Left lobe of liver (tissue), 2 donors: ENCODE data around the gene RNF144A. TPM values are rescaled to one million over a fixed set of nuclear protein-coding genes. Genes with fewer than 3 reads are reported as not detected.
A peak's percentile ranks its signal among the peaks of the same experiment; 100 is the strongest.

Experiments used
- ATAC-seq: fragments of 200-7000 bp; cut with Tn5 transposase; one replicate; pipeline ENCODE4 v1.9.1; 2020; ENCODE audit warnings: mild to moderate bottlenecking, moderate library complexity
- DNase-seq: peaks from one replicate; pipeline ENCODE4 v3.0.0-alpha.2; 2020; ENCODE audit warnings: low spot score
- total RNA-seq: library from RNA; stranded (reverse); gene quantifications from one replicate; pipeline ENCODE4 v1.2.1, GENCODE V29; 2021
- donor health status: DM: no; HTN: no; CAD: no; lungs with moderate emphysema.
- donor health status: DM: no; HTN: yes; CAD: no.

Gene RNF144A
- total RNA-seq, 1 donor from 2014 or later: 3.2 TPM

DNA sequence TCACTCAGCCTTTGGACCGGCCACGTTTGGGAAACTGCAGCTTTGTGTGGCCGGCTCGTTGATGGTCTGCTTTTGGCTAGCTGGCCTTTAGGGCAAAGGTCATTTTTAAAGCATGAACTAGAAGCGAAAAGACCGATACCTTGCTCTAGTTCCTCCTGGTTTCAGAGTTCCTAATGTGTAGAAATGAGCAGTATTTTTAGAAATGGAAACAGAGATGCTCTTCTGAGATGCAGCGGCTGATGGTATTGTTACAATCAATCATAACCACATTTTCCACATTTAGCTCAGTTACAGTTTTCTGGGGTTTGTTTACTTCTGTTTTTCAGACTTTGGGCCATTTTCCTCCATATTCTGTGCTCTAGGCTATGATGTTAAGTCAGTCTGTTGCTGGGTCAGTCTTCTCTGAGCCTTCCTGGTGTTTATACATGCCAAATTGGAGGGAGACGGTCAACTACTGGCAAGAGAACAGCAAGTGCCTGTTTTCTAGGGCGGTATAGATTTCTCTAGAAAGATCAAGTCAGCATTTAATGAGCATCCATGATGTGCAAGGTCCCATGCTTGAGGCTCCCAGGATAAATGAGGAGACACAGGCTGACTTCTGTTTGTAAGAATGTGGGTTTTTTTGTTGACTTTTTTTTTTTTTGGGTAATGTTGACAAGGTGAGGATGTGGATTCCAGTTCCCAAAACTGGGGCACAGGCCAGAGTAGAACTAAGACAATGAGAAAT lies 28.0 kb downstream of the RNF144A start:
- peak; percentile 69 for ATAC-seq
- DNase-seq: no peak

DNA sequence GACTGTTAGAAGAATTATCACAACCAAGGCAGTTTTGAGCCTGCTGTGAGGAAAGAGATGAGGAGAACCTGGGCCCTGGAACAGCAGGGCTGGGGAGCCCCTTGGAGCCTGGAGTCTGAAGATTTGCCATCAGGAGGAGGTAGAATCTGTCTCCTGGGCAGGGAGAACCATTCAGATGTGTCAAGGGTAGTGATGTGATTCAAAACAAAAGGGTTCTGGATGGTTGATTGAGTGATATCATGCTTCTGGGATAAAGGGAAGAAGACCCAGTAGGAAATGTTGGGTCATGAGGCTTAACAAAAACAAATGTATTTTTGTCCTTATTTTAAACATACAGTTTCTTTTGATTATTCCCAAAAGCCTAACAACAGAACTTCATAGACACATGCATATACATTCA lies 28.6 kb downstream of the RNF144A start:
- ATAC-seq (no peak), DNase-seq (no peak)

DNA sequence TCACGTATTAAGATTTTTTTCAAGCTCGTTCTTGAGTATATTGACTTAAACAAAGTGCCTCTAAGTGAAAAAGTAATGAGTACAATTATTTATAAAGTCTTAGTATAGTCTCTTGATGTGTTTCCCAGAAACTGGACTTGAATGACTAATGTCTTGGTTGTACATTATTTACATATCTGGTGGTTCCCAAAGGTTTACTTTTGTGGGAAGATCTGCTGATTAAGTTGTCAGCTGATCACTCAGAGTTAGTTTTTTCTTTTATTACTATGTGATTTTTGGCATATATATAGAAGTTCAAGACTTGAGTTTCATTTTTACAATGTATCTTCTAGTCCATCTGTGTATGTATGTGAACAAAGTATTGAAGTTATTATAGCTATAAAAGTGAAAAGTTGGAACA lies 29.5 kb downstream of the RNF144A start:
- no peak for ATAC-seq
- no peak for DNase-seq

DNA sequence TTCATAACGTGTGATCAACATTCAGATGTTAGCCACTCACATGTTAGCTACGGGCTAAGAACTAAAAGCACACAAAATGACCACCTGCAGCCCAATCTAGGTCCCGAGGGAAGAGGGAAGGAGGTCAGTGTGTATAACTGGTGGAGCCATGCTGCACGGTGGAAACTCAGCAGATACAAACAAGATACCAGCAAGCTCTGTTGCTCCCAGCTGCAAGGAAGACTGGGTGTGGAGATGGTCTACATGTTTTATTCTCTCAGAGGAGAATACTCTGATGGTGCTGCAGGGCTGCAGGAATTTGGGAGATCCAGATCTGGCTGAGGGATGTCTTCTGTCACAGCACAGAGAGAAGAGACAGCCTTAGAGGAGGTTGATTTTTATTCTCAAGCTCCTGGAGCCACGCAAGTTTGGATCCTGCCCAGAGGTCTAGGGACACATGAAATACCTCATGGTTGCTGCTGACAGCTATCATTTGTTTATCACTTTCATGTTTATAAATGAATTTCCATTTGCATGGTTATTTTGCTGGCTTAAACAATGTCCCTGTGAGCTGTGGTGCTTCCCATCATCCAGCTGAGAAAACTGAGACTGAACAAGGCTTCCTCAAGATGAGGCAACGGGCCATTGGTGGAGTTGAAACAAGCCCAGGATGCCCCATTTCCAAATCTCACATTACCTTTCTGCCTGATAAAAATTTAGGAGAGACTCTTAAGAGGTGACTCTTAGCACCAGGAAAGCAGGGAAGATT lies 30.9 kb downstream of the RNF144A start:
- no peak for DNase-seq
- ATAC-seq: no peak

DNA sequence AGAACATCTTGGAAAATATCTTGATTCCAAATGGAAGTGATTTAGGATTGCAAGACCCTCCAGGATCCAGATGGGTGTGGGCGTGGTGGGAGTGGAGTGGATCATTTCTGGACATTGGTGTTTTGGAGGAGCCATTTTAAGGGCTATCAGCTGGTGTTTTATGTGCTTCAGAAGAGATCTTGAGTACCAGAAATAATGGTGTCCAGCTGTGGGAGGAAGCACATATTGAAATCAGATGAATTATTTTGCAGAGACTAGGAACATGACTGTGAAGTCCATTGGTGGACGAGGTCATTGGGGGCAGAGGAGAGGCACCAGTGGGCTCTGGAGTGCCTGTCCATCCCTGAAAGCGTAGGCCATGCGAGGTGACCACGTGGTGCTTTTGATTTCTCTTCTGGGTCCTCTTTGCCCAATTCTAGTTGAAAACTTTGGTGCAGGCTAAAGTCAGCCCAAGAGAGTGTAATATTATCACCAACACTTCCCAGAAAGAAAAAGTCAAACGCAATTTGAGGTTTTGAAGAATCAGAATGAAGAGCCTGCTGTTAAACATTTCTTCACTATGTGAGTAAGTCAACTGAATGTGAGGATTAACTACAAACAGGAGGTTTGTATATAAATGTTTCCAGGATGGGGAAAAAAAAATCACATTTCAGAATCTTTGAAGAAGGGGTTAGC lies 31.6 kb downstream of the RNF144A start:
- no peak for DNase-seq
- ATAC-seq: no peak

DNA sequence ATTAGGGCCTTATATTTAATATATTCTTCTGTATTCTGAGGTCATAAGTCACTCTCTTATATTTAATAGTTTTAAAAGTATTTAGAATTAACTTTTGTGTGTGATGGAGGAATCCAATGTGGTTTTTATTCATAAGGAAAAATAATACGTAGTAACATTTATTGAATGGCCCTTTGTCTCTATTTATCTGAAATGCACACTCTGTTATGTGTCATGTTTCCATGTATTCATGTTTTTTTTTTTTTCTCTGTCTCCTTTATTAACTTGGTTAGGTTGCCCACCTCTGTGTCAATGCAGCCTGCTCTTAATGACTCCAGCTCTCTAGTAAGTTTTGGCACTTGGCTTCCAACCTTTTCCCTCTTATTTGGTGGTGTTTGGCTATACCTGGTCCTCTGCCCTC lies 33.8 kb downstream of the RNF144A start:
- ATAC-seq (no peak), DNase-seq (no peak)

DNA sequence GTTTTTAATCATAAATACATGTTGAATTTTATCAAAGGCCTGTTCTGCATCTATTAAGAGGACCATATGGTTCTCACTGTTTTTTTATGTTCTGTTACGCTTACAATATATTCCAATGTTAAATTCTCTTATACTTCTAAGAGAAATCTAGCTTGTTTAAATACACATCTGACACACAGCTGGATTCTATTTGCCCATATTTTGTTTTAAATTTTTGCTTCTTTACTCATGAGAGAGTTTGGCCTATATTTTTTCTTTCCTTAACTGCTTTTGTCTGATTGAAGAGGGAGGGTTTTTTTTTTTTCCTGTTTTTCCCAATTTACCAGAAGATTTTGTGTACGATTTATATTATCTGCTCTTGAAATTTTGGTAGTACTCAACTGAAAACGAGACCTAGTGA lies 34.9 kb downstream of the RNF144A start:
- DNase-seq (no peak), ATAC-seq (no peak)

DNA sequence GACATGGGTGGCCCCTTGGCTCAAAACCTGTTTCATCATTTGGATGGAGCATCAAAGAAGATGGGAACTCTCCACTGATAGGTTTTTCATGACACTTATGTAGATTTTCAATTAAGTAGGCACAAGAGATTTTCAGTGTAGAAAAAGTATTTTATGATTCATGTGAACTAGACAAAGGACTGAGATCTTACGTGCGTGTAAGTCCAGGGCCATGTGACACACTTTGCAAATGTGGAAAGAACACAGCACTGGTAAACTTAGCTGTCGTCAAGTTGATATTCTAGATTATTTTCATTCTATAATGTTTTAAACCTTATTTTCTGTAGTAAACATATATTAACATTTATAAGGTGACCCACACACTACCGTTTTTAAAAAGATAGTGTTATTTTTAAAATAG lies 37.4 kb downstream of the RNF144A start:
- DNase-seq: no peak
- no peak for ATAC-seq

DNA sequence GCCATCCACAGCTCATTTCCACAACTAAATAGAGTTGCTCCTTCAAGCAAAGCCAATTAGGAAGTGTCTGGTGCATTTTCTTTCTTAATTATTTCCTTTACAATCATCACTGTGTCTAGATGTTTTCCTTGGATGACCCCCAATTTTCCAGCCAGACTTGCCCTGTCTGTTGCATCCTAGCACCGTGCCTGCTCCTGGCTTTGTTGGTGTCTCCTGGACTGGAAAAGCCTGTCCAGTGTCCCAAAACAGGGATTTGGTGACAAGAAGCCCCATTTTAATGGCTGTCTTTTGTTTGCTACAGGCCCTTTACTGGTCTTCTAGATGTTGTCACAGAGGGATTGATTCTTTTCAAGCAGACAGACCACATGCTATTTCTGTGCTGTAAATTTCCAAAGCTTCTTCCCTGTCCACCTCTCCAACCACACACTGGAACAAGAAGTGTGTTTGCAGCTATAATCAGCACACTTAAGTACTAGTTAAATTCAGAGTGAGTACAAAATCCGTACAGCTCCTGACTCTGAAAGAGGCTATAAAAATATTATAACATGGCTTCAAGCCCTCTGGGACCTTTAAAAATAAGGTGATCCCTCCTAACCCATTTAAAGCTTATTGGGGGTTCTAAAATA lies 38.4 kb downstream of the RNF144A start:
- DNase-seq: no peak
- no peak for ATAC-seq

DNA sequence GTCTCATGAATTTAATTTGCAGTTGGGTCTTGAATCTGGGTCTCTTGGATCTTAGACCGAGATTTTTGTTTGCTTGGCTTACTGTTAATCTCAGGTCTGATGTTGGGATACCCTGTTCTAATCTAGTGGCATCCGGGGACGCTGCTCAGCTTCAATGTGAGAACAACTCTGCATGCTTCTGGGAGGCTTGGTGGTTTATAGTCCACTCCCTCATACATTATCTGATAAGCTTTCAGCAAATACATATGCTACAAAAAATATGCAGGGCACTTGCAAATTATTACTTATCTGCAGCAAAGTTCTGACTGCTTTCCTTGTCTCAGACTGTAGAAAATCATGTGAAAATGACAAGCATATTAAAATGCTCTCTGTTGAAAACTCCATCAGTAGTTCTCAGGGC lies 39.4 kb downstream of the RNF144A start:
- ATAC-seq (no peak), DNase-seq (no peak)

DNA sequence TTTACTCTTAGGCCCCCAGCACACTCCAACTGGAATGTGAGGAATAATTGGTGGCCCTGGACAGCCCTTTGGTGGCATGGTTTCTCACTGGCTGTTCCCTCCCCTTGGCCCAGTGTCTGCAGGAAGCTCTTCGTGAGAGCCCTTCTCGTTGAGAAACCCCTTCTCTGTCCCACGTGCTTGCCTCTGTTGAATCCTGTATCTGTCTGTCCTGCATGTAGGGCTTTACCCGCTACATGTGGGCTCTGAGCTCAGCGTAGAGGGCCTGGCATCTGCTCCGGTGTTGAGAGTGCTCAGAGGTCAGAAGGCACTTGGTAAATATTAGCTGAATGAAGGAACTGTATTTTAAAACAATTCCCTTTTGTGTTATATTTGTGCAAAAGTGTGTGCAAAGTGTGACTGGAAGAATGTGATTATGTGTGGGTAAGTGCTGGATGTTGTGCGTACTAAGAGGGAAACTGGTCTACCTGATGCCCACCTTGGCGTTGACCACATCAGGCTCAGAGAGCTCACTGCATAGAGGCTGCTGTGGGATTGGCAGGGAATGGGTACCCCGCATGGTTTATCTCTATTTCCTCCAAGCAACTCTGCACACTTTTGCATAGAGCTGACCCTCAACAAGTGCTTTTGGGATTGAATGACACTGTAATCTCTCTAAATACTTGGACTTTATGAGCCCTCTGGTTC lies 40.0 kb downstream of the RNF144A start:
- no peak for ATAC-seq

DNA sequence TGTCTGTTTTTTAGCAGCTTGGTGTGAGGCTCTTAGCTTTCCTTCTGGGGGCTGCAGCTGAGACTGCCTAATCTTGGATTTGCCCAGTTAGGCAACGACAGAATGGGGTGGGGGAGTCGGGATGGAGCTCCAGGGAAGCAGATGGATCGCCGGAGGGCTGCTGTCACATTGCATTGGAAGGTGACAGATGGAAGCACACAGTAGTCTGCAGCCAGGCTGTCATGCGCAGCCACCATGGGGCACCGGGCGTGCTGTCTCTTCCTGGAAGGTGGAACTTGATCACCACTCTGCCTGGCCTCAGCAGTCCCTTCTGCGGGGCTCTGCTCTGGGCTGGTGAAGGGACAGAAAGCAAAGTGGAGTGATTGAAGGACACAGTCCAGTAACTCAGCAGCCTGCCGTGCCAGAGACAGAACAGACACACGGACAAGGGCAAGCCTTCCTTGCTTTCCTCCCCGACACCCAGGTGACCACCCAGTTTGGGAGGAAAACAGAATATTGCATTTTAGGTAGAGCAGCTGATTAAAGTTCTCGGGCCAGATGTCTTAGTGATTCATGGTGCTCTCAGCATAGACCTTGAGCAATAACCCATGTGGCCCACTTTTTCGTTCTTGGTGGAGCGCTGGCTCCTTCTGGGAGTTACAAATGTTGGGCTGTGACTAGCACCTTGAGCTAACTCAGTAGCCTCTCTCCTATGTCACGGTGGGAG lies 40.9 kb downstream of the RNF144A start:
- DNase-seq: no peak
- no peak for ATAC-seq

More for the DNA sequence above, 40.0 kb downstream of the RNF144A start:
- no peak for DNase-seq

DNA sequence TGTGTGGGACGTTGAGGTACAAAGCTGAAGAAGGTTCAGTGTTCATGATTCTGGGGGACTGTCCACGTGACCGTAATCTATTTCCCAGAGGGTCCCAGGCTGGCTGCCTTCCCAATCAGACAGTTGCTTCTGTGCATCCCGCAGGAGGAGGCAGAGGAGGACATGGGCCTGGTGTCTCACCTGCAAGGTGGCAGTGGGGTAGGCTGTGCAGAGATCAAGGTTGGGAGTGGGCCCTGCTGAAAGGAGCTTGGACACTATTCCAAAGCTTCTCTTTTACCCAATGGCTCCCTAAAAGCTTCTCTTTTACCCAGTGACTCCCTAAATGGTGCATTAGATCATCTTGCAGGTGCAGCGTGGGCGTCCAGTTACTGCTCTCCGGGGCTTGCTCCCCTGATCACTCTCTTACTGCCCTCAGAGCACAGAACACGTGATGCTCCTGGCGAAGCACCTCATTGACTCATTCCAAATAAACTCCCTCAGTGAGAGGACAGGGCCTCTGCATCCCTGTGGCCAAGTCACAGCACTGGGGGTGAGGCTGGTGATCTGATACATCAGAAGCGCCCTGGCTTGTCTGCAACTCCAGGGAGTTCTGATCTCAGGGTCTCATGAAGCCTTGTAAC lies 41.5 kb downstream of the RNF144A start:
- DNase-seq: no peak
- ATAC-seq: no peak

DNA sequence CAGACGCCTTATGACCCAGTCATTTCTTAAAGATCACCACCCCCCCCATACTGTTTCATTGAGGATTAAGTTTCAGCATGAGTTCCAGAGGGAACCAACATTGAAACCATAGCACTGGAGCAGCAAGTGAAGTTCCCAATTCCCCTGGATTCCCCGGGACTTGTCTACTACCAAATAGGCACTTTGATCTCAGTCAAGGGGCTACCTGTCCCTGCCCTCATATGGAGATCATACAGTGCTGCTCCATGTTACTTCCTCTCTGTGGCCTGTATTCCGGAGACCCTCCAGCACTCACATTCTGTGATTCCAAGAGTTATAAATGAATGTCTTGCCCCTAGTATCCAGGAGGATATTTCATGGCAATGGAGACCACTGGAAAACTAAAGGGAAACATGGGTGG lies 42.5 kb downstream of the RNF144A start:
- DNase-seq (no peak), ATAC-seq (no peak)

DNA sequence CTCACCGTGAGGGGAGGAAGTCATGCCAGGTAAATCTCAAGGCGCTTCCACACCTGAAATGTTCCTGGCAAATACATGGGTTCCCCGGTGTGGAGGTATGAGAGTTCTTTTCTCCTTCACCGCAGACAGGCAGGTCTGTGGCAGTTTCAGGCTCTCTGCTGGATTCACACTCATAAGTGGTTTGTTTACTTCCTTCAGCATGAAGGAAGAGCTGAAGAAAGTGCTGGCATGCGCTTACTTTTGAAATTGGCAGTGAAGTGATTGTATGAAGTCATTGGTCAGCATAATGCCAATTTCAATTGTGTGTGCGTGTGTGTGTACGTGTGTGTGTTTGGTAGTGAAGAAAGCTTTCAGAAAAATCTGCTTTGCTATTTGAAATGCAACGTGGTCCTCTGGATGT lies 43.4 kb downstream of the RNF144A start:
- DNase-seq: no peak
- peak; percentile 33 for ATAC-seq

DNA sequence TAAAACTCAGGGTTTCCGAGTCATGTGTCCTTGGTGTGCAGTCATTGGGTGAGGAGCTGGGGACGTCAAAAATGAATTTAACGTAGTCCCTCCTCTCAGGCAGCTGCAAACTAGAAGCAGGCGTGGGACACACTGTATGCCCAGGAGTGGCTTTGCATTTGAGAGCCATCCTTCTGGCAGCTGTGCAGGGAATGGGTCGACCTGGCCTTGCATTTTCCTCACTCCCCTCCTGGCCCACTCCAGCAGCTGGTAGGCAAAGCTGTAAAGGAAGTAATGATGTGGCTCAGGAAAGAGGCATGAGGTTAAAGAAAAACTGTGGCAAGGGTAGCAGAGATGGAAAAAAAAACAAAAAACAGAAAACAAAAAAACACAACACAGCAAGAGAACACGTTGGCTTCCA lies 46.5 kb downstream of the RNF144A start:
- ATAC-seq (no peak), DNase-seq (no peak)

DNA sequence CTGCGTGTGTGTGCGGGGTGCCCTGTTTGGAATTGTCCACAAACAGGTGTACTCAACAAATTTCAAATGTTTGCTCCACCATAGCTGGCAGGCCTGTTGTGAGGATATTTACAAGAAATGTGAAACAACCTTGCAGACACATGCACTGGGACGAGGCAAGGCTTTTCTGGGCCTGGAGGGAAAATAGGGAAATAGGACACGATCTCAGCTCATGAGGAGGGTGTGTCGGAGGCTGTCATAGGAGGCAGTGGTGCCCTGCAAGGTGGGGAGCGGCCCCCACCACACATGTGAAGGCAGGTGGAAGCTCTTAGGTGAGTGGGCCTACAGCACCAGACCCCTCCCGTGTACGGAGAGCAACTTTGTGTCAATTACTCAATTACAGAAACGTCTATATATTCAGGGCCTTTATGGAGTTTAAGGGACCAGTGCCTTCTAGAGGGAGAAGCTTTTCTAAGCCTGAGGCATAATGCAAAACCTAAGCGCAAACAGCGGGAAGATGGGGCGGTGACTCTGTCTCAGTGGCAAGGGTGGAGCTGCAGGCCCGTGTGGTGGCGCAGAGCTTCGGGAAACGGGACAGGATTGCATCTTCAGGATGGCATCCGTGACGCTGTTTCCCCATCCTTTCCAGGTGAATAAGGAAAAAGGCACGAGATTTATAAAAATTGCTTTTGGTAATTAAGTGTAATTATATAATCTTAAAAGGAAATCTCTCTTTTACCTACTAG lies 48.0 kb downstream of the RNF144A start:
- ATAC-seq: no peak
- no peak for DNase-seq

DNA sequence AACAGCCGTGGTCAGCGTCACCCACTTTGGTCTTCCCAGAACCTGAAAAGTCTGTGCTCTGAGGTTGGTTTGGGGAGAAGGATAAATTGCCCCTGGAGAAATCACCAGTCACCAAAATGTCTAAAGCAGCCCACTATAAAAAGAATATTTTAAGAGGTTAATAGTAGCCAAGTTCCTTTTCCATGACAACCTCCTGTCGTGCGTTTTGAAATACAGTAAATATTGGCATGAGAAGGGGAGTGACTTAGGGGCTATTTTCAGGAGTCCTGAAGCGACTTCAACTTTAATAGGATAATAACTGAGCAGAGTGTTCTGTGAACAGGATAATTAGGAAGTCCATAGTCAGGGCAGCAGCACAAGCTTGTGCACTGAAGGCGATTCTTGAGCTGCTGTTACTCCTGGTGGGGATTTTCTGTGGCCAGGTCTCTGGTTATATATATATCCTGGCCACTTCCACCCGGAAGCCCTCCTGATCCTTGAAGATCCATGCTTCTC lies 49.3 kb downstream of the RNF144A start:
- ATAC-seq (no peak), DNase-seq (no peak)

DNA sequence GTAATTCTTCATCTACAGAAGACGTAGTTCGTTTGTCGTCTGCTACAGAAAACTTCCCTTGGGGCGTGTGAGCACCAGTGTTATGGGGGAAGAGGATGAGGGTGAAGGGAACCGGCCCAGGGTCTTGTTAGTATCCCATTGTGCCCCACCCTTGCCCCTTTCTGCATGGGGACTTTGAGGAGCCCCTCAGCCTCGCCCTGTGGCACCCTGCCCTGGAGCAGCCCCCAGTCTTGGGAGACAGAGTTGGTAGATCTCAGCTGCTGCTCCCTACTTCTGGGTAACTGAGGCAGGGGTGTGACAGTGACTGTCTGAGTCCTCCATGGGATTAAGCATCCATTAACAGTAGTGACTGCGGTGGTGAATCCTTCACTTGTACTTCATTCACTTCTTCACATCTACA lies 50.1 kb downstream of the RNF144A start:
- ATAC-seq (no peak), DNase-seq (no peak)
